Tibial nerve (tissue), 4 donors: ENCODE data around the gene CLASP2. TPM values are rescaled to one million over a fixed set of nuclear protein-coding genes. Genes with fewer than 3 reads are reported as not detected.

ENCODE experiments used
- DNase-seq, 2 donors: peaks; one replicate each; pipeline ENCODE4 v3.0.0-alpha.2; 2019; ENCODE audit warnings: low spot score in 2 of 2
- H3K27ac ChIP-seq, 4 donors: fragments of 200-600 bp; sonication (generic) in 3 of 4; one replicate each; pipeline ENCODE4 v1.5.1; 2017 to 2019; ENCODE audit warnings: mild to moderate bottlenecking in 1 of 4
- H3K27me3 ChIP-seq, 2 donors: fragments of 200-600 bp; sonication (generic) in 1 of 2; one replicate each; pipeline versions ENCODE4 v1.5.1 to v1.6.0; 2017 to 2019
- H3K36me3 ChIP-seq, 3 donors: fragments of 200-600 bp; sonication (generic); one replicate each; pipeline ENCODE4 v1.5.1; 2018 to 2019
- H3K4me1 ChIP-seq, 4 donors: fragments of 200-600 bp; sonication (generic) in 3 of 4; one replicate each; pipeline ENCODE4 v1.5.1; 2017 to 2019
- H3K4me3 ChIP-seq, 4 donors: fragments of 200-600 bp; sonication (generic) in 3 of 4; one replicate each; pipeline ENCODE4 v1.5.1; 2017 to 2019; ENCODE audit warnings: mild to moderate bottlenecking in 1 of 4, moderate library complexity in 1 of 4
- H3K9me3 ChIP-seq, 4 donors: fragments of 200-600 bp; sonication (generic) in 3 of 4; one replicate each; pipeline ENCODE4 v1.5.1; 2017 to 2019
- EP300 ChIP-seq, 2 donors: sonication (generic); formaldehyde crosslinking; IDR thresholded peaks; one replicate each; pipeline ENCODE4 v1.6.1; 2017; ENCODE audit warnings: antibody characterized with exemption in 2 of 2, mild to moderate bottlenecking in 1 of 2
- POLR2A ChIP-seq, 2 donors: fragments of 450-650 bp; IDR thresholded peaks; one replicate each; pipeline ENCODE4 v1.6.1; 2017; ENCODE audit warnings: antibody characterized with exemption in 2 of 2, mild to moderate bottlenecking in 2 of 2, moderate library complexity in 2 of 2
- WGBS, 2 donors: methylation state at CpG; one replicate each; pipeline ENCODE4 v1.1.5; 2018; 5-methylcytosine and 5-hydroxymethylcytosine counted together
- total RNA-seq, 4 donors: library from RNA; depleted of rRNA; stranded (reverse); fragments of >200 nt; gene quantifications; one replicate each; pipeline ENCODE4 v1.1.0, GENCODE V29; 2016
- TF ChIP-seq, protein P1 (sequence below), 5 experiments: fragments of 200-600 bp in 3 of 5; fragments of 450-650 bp in 2 of 5; sonication (generic) in 3 of 5; IDR thresholded peaks; one replicate each; pipeline ENCODE4 v1.5.1; 2016 to 2019; ENCODE audit warnings: antibody characterized with exemption in 5 of 5, mild to moderate bottlenecking in 3 of 5, moderate library complexity in 2 of 5

Gene CLASP2
- total RNA-seq, 4 donors from 2014 or later, result 95.1 to 161 (median 106) TPM

DNA sequence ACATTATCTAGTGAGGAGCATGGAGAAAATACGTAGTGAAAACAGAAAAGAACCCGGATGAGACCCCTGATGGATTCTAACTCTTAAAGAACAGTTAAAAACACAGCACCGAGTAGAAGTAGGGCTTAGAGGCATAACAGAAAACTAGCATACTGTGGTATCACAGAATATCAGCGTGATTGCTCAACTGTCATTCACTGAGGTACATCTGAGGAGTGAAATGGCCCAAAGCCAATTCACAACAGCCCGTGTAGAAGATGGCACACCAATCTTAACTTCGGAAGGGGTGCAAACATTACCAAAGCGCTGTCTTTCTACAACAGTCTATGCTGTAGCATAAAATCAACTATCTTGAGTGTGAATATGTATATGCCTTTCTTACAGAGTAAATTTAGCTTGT lies 1.8 kb downstream of the CLASP2 start:
- H3K4me3 ChIP-seq, result no peak overlapping the region
- peak overlapping the region in 2 of 4 donors; percentile 4 to 94 for H3K27ac ChIP-seq
- TF ChIP-seq POLR2A (IDR thresholded peaks at IDR 0.05) (no peak), EP300 (IDR thresholded peaks at IDR 0.05) (no peak)
- TF ChIP-seq, protein P1, sequence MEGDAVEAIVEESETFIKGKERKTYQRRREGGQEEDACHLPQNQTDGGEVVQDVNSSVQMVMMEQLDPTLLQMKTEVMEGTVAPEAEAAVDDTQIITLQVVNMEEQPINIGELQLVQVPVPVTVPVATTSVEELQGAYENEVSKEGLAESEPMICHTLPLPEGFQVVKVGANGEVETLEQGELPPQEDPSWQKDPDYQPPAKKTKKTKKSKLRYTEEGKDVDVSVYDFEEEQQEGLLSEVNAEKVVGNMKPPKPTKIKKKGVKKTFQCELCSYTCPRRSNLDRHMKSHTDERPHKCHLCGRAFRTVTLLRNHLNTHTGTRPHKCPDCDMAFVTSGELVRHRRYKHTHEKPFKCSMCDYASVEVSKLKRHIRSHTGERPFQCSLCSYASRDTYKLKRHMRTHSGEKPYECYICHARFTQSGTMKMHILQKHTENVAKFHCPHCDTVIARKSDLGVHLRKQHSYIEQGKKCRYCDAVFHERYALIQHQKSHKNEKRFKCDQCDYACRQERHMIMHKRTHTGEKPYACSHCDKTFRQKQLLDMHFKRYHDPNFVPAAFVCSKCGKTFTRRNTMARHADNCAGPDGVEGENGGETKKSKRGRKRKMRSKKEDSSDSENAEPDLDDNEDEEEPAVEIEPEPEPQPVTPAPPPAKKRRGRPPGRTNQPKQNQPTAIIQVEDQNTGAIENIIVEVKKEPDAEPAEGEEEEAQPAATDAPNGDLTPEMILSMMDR (IDR thresholded peaks at IDR 0.05), result no peak
- no peak for DNase-seq
- no peaks in the 10 kb centered on the region for H3K27me3 ChIP-seq
- peaks cover 0 to 20% (median 9%) of the 10 kb centered on the region in 4 donors for H3K4me1 ChIP-seq
- no peaks in the 10 kb centered on the region for H3K36me3 ChIP-seq
- 42 to 53% methylated on average over 7 of the region's 7 CpGs for WGBS, 2 donors
- no peaks in the 10 kb centered on the region for H3K9me3 ChIP-seq

DNA sequence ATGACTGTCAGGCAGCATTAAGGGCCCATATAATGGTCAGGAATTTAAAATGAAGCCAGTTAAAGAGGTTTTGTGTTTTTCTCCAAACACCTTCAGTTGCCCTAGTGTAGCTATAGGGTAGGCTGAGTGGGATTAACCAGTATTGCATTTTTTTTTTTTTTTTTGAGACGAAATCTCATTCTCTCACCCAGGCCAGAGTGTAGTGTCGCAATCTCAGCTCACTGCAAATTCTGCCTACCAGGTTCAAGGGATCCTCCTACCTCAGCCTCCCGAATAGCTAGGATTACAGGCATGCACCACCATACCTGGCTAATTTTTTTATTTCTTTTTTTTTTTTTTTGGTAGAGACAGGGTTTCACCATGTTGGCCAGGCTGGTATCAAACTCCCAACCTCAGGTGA lies 7.0 kb downstream of the CLASP2 start:
- H3K27me3 ChIP-seq, result no peaks in the 10 kb centered on the region
- no peaks in the 10 kb centered on the region for H3K36me3 ChIP-seq
- DNase-seq, result no peak
- 96 to 98% methylated on average over 3 of the region's 3 CpGs for WGBS, 2 donors
- H3K4me1 ChIP-seq, result peaks cover 0 to 8% (median 5%) of the 10 kb centered on the region in 4 donors
- TF ChIP-seq, protein P1 (IDR thresholded peaks at IDR 0.05), result no peak
- TF ChIP-seq EP300 (IDR thresholded peaks at IDR 0.05) (no peak), POLR2A (IDR thresholded peaks at IDR 0.05) (no peak)
- H3K9me3 ChIP-seq, result no peaks in the 10 kb centered on the region
- no peak overlapping the region for H3K27ac ChIP-seq
- no peak overlapping the region for H3K4me3 ChIP-seq

DNA sequence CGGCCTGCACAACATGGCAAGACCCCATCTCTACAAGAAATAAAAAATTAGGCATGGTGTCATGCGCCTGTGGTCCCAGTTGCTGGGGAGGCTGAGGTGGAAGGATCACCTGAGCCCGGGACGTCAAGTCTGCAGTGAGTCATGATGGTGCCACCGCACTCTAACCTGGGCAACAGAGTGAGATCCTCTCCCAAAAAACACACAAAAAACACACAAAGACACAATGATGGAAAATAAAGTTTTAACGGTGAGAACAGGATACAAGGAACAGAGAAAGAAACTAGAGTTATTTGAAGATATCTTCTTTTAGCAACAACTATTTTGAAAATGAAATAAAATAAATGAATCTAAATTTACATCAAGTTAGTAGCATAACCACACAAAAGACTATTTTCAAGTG lies 12.0 kb downstream of the CLASP2 start:
- Histone ChIP-seq H3K4me3 (no peak overlapping the region), H3K4me1 (no peaks in the 10 kb centered on the region), H3K36me3 (peaks cover 0 to 18% (median 0%) of the 10 kb centered on the region in 3 donors), H3K27ac (no peak overlapping the region), H3K9me3 (peaks cover 0 to 26% (median 2%) of the 10 kb centered on the region in 4 donors), H3K27me3 (no peaks in the 10 kb centered on the region)
- 95% methylated on average over 6 of the region's 6 CpGs for WGBS, 2 donors
- DNase-seq, result no peak
- TF ChIP-seq POLR2A (IDR thresholded peaks at IDR 0.05) (no peak), EP300 (IDR thresholded peaks at IDR 0.05) (no peak)
- TF ChIP-seq, protein P1 (IDR thresholded peaks at IDR 0.05), result no peak

DNA sequence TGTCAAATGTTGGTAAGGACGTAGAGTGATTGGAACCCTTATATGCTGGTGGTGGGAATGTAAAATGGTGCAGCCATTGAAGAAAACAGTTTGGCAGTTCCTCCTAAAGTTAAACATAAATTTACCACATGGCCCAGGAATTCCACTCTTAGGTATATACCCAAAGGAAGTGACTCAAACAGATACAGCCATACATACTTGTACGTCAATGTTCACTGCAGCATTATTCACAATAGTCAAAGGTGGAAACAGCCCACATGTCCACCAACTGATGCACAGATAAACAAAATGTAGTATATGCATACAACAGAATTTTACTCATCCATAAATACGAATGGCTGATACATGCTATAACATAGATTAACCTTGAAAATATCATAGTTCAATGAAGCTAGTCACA lies 13.2 kb downstream of the CLASP2 start:
- Histone ChIP-seq H3K9me3 (peaks cover 0 to 31% (median 5%) of the 10 kb centered on the region in 4 donors), H3K4me3 (no peak overlapping the region), H3K4me1 (no peaks in the 10 kb centered on the region), H3K36me3 (peaks cover 0 to 21% (median 0%) of the 10 kb centered on the region in 3 donors), H3K27ac (no peak overlapping the region), H3K27me3 (no peaks in the 10 kb centered on the region)
- TF ChIP-seq, protein P1 (IDR thresholded peaks at IDR 0.05), result no peak
- TF ChIP-seq EP300 (IDR thresholded peaks at IDR 0.05) (no peak), POLR2A (IDR thresholded peaks at IDR 0.05) (no peak)
- no peak for DNase-seq
- WGBS, 2 donors, result 96 to 98% methylated on average over 3 of the region's 3 CpGs

DNA sequence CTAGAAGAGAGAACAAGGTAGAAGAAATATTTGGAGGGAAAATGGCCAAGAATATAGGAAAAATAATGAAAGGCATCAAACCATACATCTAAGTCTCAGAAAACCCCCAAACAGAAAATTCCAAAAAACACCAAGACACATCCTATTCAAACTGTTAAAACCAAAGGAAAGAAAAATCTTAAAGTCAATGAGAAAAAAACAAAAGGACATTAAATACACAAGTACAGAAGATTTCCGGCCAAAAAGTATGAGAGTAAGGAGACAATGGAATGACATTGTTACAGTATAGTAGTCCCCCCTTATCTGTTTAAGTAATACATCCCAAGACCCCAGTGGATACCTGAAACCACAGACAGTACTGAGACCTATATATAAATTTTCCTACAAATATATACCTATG lies 18.8 kb downstream of the CLASP2 start:
- Histone ChIP-seq H3K27me3 (no peaks in the 10 kb centered on the region), H3K4me3 (no peak overlapping the region), H3K27ac (no peak overlapping the region), H3K4me1 (no peaks in the 10 kb centered on the region), H3K9me3 (peaks cover 0 to 27% (median 9%) of the 10 kb centered on the region in 4 donors), H3K36me3 (peaks cover 0 to 13% (median 0%) of the 10 kb centered on the region in 3 donors)
- no peak for DNase-seq
- WGBS, 2 donors, result 95 to 98% methylated on average over 1 of the region's 1 CpG
- no peak for TF ChIP-seq EP300 (IDR thresholded peaks at IDR 0.05)
- no peak for TF ChIP-seq POLR2A (IDR thresholded peaks at IDR 0.05)
- TF ChIP-seq, protein P1 (IDR thresholded peaks at IDR 0.05), result no peak
